ENCODE measurements around the gene ZBTB46. TPM values are rescaled to one million over a fixed set of nuclear protein-coding genes. Genes with fewer than 3 reads are reported as not detected.

ZBTB46 gene
- total RNA-seq, 1 experiment from 2014 or later, result 27.1 TPM

DNA sequence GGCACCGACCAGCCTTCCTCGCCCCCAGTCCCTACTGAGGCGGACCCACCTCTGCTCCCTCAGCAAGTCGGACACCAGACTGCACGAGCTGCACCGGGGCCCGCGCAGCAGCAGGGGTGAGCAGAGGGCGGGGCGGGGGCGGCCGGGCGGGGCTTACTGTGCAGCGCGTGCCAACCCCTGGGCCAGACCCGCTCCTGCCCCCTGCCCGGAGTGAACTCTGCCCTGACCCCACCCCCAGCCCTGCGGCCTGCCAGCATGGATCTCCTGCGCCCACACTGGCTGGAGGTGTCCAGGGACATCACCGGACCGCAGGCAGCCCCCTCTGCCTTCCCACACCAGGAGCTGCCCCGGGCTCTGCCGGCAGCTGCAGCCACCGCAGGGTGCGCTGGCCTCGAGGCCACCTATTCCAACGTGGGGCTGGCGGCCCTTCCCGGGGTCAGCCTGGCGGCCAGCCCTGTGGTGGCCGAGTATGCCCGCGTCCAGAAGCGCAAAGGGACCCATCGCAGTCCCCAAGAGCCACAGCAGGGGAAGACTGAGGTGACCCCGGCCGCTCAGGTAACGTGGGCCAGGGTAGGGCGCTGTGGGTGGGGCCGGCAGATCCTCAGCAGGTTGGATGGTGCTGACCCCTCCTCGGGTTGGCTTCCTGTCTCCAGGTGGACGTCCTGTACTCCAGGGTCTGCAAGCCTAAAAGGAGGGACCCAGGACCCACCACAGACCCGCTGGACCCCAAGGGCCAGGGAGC lies 92.9 kb downstream of the ZBTB46 start:
- Histone ChIP-seq H4K8ac (replicated peaks; ENCODE audit: insufficient read length, low read depth, low read length) (no peak overlapping the region), H3K23ac (ENCODE audit: insufficient read length, low read depth, low read length) (no peak overlapping the region), H3K27me3 (ENCODE audit: insufficient read depth, low read length) (no peaks in the 10 kb centered on the region), H3K14ac (ENCODE audit: insufficient read depth, low read length) (no peak overlapping the region), H3K79me1 (ENCODE audit: insufficient read depth, low read depth, low read length, poor library complexity, severe bottlenecking) (no peaks in the 10 kb centered on the region), H2BK5ac (ENCODE audit: insufficient read length, low read length) (no peak overlapping the region), H3K18ac (ENCODE audit: insufficient read length, low read depth, low read length) (no peak overlapping the region), H4K5ac (ENCODE audit: insufficient read length, low read depth, low read length) (no peak overlapping the region), H2BK12ac (ENCODE audit: insufficient read length, low read depth, low read length) (no peak overlapping the region), H3K23me2 (ENCODE audit: insufficient read length, low read depth, low read length, poor library complexity, severe bottlenecking) (peaks cover 9% of the 10 kb centered on the region), H2BK15ac (ENCODE audit: low read depth, low read length) (no peak overlapping the region), H3T11ph (ENCODE audit: low read length) (no peak overlapping the region), H3K79me2 (ENCODE audit: insufficient read depth, low read length) (no peaks in the 10 kb centered on the region), H2AK5ac (ENCODE audit: insufficient read length, low read length) (no peak overlapping the region), H3K56ac (ENCODE audit: insufficient read length, low read depth, low read length) (no peak overlapping the region), H4K91ac (ENCODE audit: insufficient read length, low read depth, low read length) (no peak overlapping the region), H2BK20ac (ENCODE audit: low read depth, low read length, poor library complexity, severe bottlenecking) (no peak overlapping the region), H2BK120ac (ENCODE audit: low read depth, low read length, poor library complexity, severe bottlenecking) (no peak overlapping the region), H4K20me1 (ENCODE audit: control insufficient read depth, insufficient read depth, insufficient read length) (no peaks in the 10 kb centered on the region), H3K9me3 (ENCODE audit: control insufficient read depth, low read depth, low read length) (no peaks in the 10 kb centered on the region), H3K27ac (ENCODE audit: insufficient read length, low read depth, low read length) (no peak overlapping the region), H3K9ac (ENCODE audit: extremely low read depth, insufficient read length, low read length) (no peak overlapping the region), H2AFZ (ENCODE audit: low read length) (no peak overlapping the region), H3K4ac (ENCODE audit: low read depth, low read length) (no peak overlapping the region), H3K4me2 (ENCODE audit: insufficient read depth, insufficient read length, low read length) (peak overlapping the region; percentile 37), H3K4me1 (ENCODE audit: insufficient read depth, low read length) (no peaks in the 10 kb centered on the region)
- Mint-ChIP-seq H3K9me3 (no peaks in the 10 kb centered on the region), H3K4me1 (peaks cover 0 to 2% of the 10 kb centered on the region in 2 experiments; a peak in 1 of 4 replicates), H3K4me3 (peak overlapping the region in 1 of 2 experiments; percentile 17; a peak in 1 of 5 replicates), H3K36me3 (ENCODE audit: insufficient read depth in 1 of 3, low read depth in 3 of 3) (peaks cover 10 to 18% (median 10%) of the 10 kb centered on the region in 3 experiments; a peak in 6 of 7 replicates), H3K27ac (no peak overlapping the region), H3K27me3 (ENCODE audit: low read depth) (no peaks in the 10 kb centered on the region; the same call in 1 of the 2 replicates)
- TF ChIP-seq, protein P1, sequence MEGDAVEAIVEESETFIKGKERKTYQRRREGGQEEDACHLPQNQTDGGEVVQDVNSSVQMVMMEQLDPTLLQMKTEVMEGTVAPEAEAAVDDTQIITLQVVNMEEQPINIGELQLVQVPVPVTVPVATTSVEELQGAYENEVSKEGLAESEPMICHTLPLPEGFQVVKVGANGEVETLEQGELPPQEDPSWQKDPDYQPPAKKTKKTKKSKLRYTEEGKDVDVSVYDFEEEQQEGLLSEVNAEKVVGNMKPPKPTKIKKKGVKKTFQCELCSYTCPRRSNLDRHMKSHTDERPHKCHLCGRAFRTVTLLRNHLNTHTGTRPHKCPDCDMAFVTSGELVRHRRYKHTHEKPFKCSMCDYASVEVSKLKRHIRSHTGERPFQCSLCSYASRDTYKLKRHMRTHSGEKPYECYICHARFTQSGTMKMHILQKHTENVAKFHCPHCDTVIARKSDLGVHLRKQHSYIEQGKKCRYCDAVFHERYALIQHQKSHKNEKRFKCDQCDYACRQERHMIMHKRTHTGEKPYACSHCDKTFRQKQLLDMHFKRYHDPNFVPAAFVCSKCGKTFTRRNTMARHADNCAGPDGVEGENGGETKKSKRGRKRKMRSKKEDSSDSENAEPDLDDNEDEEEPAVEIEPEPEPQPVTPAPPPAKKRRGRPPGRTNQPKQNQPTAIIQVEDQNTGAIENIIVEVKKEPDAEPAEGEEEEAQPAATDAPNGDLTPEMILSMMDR (conservative IDR thresholded peaks at IDR 0.05), result no peak
- peak; percentile 54 for DNase-seq
- no CpG with 5 or more reads among the region's 43 CpGs for WGBS (ENCODE audit: extremely low coverage, insufficient read length, low lambda C conversion rate)
